ENCODE measurements around the gene GFPT2. TPM values are rescaled to one million over a fixed set of nuclear protein-coding genes. Genes with fewer than 3 reads are reported as not detected.

Gene GFPT2
- total and polyA plus RNA-seq, 10 of the 15 experiments (the other 5 are each of a cell fraction or from before 2014, with no cell fraction given) = 0.05 to 0.33 (median 0.11) TPM; not detected in 4

DNA sequence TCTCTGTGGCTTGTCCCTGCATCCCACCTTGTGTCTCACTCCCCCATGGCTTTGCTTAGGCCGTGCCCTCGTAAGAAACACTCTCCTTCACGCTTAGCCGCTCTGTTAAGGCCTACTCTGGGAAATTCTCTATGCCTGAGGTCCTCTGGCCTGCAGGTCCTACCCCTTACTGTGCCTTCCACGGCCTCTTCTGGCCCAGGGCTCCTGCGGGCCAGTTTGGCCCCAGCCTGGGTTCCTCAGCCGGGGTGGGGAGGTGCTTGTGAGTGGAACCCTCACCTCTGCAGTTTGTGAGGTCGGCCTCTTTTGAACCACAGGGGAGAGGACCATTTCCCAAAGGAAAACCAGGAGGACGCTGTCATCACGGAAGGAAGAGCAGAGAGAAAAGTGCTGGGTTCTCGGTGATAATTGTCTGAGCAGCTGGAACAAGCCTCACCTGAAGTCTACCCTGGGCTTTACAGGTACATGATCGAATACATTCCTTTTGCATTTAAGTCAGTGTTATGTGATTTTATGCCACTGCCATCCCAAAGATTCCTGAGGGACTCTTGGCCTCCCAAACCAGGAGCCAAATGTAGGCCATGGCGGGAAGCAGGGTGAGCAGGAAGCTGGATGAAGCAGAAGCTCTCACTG, 28.8 kb upstream of the GFPT2 start:
- ATAC-seq (no peak), DNase-seq (ENCODE audit: low read depth, low spot score) (no peak), FAIRE-seq (no peak)
- H3K36me3 ChIP-seq (ENCODE audit: control insufficient read depth in 2 of 2, insufficient read depth in 2 of 2, low read length in 1 of 2) = no peaks in the 10 kb centered on the region
- H3K4me2 ChIP-seq (ENCODE audit: control insufficient read depth, insufficient read depth) = no peak overlapping the region
- H3K79me2 ChIP-seq (ENCODE audit: control insufficient read depth, insufficient read depth, low read length) = no peaks in the 10 kb centered on the region
- TF ChIP-seq, protein P1, sequence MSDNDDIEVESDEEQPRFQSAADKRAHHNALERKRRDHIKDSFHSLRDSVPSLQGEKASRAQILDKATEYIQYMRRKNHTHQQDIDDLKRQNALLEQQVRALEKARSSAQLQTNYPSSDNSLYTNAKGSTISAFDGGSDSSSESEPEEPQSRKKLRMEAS (IDR thresholded peaks at IDR 0.05; ENCODE audit: low read depth, low read length) = no peak
- no peak for TF ChIP-seq KAT2A (conservative IDR thresholded peaks at IDR 0.05; ENCODE audit: control insufficient read depth, low read depth, low read length)
- RAD21 ChIA-PET (ENCODE audit: unreplicated experiment) = no interaction called here
- no peak overlapping the region for H2AFZ ChIP-seq (ENCODE audit: control insufficient read depth, low read depth, low read length)
- no peak overlapping the region for H3K9ac ChIP-seq (ENCODE audit: control insufficient read depth, insufficient read depth, low read length)
- intact Hi-C loops (cut with micrococcal nuclease; ENCODE audit: unreplicated experiment) = no loop called here
- CTCF ChIA-PET = no interaction called here
- POLR2A ChIA-PET = no interaction called here
- H4K20me1 ChIP-seq (ENCODE audit: control insufficient read depth, insufficient read depth) = no peaks in the 10 kb centered on the region
- H3K4me3 ChIP-seq = no peak overlapping the region
- H3K4me1 ChIP-seq (ENCODE audit: control insufficient read depth, insufficient read depth, low read length) = no peaks in the 10 kb centered on the region
- H3K9me3 ChIP-seq (replicated peaks; ENCODE audit: control insufficient read depth, insufficient read depth, low read length) = no peaks in the 10 kb centered on the region
- H3K27me3 ChIP-seq (replicated peaks in 1 of 2; ENCODE audit: control insufficient read depth in 2 of 2, insufficient read depth in 2 of 2, low read length in 1 of 2) = peaks cover 0 to 2% of the 10 kb centered on the region in 2 experiments
- in situ Hi-C loops (cut with MboI) = no loop called here
- H3K27ac ChIP-seq (ENCODE audit: control insufficient read depth, insufficient read depth) = no peak overlapping the region
- SMC1A ChIA-PET (ENCODE audit: uncharacterized antibody, unreplicated experiment) = no interaction called here
- 22% methylated on average over 13 of the region's 13 CpGs for WGBS (ENCODE audit: insufficient coverage, insufficient replicate concordance, low lambda C conversion rate, missing lambda C conversion rate)
- BruUV-seq (replicated peaks) = no TSS peak

DNA sequence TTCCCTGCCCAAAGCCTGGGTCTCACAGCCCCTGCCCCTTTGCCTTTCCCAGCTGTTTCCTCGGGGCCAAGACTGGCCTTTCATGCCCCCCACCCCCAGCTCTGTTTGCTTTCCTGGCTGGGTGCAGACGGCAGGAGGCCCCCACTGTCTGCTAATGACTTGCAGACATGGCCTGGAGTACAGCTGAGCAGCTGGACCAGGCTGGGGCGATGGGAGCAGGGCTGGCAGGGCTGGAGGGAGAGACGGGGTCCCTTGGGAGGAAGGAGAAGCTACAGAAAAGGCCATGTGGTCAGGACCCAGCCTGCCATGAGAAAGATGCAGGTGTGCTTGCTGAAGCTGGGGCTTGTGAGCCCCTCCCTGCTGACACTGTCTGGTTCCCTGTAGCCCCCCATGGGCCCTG, 28.3 kb upstream of the GFPT2 start:
- Histone ChIP-seq H3K27ac (ENCODE audit: control insufficient read depth, insufficient read depth) (no peak overlapping the region), H3K27me3 (replicated peaks in 1 of 2; ENCODE audit: control insufficient read depth in 2 of 2, insufficient read depth in 2 of 2, low read length in 1 of 2) (peaks cover 0 to 2% of the 10 kb centered on the region in 2 experiments), H3K9me3 (replicated peaks; ENCODE audit: control insufficient read depth, insufficient read depth, low read length) (no peaks in the 10 kb centered on the region), H4K20me1 (ENCODE audit: control insufficient read depth, insufficient read depth) (no peaks in the 10 kb centered on the region), H3K79me2 (ENCODE audit: control insufficient read depth, insufficient read depth, low read length) (no peaks in the 10 kb centered on the region), H3K36me3 (ENCODE audit: control insufficient read depth in 2 of 2, insufficient read depth in 2 of 2, low read length in 1 of 2) (no peaks in the 10 kb centered on the region), H3K4me2 (ENCODE audit: control insufficient read depth, insufficient read depth) (no peak overlapping the region), H3K9ac (ENCODE audit: control insufficient read depth, insufficient read depth, low read length) (no peak overlapping the region), H3K4me1 (ENCODE audit: control insufficient read depth, insufficient read depth, low read length) (no peaks in the 10 kb centered on the region), H2AFZ (ENCODE audit: control insufficient read depth, low read depth, low read length) (no peak overlapping the region), H3K4me3 (no peak overlapping the region)
- in situ Hi-C loops (cut with MboI) = no loop called here
- ChIA-PET CTCF (no interaction called here), POLR2A (no interaction called here), RAD21 (ENCODE audit: unreplicated experiment) (no interaction called here), SMC1A (ENCODE audit: uncharacterized antibody, unreplicated experiment) (no interaction called here)
- intact Hi-C loops (cut with micrococcal nuclease; ENCODE audit: unreplicated experiment) = no loop called here
- ATAC-seq (no peak), FAIRE-seq (no peak), DNase-seq (ENCODE audit: low read depth, low spot score) (no peak)
- TF ChIP-seq RUNX3 (IDR thresholded peaks at IDR 0.05; ENCODE audit: low read length) (no peak), ETV6 (conservative IDR thresholded peaks at IDR 0.05 in 1 of 2, IDR thresholded peaks at IDR 0.05 in 1 of 2; ENCODE audit: borderline replicate concordance in 1 of 2, low read depth in 1 of 2) (no peak)
- 0% methylated on average over 3 of the region's 4 CpGs for WGBS (ENCODE audit: insufficient coverage, insufficient replicate concordance, low lambda C conversion rate, missing lambda C conversion rate)
- BruUV-seq (replicated peaks) = no TSS peak

Measured in GM12878 (cell line).